Choroid plexus epithelial cell (primary cell): ENCODE data around the gene ZCCHC9.
A peak's percentile ranks its signal among the peaks of the same experiment; 100 is the strongest.

Experiments used
- DNase-seq: peaks from one replicate; pipeline ENCODE4 v3.0.0-alpha.2; 2010; ENCODE audit warnings: low read depth
- H3K4me3 ChIP-seq: 2 replicates; pipeline ENCODE4 v1.5.1; 2011; ENCODE audit warnings: low read depth, mild to moderate bottlenecking, control low read depth, low read length, moderate library complexity
- TF ChIP-seq, protein P1 (sequence below): conservative IDR thresholded peaks from 2 replicates; pipeline ENCODE4 v1.5.1; 2011; ENCODE audit warnings: low read depth, mild to moderate bottlenecking, control low read depth, inconsistent platforms, low read length, moderate library complexity

Gene ZCCHC9

DNA sequence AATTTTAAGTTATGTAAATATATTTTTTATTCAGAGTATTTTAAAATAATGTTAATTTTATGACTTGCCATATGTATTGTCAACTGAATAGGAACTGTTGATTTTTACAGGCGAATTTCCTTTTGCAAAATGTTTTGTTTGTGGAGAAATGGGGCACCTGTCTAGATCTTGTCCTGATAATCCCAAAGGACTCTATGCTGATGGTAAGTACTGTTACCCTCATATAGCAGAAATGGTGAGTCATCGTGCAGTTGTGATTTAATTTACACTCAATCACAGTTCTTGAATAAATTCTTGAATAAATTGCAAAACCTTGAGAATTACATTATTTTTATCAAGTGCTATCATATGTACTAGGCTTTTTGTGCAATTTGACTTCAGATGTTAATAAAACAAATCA is 7.4 kb downstream of the ZCCHC9 start:
- TF ChIP-seq, protein P1, sequence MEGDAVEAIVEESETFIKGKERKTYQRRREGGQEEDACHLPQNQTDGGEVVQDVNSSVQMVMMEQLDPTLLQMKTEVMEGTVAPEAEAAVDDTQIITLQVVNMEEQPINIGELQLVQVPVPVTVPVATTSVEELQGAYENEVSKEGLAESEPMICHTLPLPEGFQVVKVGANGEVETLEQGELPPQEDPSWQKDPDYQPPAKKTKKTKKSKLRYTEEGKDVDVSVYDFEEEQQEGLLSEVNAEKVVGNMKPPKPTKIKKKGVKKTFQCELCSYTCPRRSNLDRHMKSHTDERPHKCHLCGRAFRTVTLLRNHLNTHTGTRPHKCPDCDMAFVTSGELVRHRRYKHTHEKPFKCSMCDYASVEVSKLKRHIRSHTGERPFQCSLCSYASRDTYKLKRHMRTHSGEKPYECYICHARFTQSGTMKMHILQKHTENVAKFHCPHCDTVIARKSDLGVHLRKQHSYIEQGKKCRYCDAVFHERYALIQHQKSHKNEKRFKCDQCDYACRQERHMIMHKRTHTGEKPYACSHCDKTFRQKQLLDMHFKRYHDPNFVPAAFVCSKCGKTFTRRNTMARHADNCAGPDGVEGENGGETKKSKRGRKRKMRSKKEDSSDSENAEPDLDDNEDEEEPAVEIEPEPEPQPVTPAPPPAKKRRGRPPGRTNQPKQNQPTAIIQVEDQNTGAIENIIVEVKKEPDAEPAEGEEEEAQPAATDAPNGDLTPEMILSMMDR = no peak
- no peak for DNase-seq
- H3K4me3 ChIP-seq = no peak overlapping the region

DNA sequence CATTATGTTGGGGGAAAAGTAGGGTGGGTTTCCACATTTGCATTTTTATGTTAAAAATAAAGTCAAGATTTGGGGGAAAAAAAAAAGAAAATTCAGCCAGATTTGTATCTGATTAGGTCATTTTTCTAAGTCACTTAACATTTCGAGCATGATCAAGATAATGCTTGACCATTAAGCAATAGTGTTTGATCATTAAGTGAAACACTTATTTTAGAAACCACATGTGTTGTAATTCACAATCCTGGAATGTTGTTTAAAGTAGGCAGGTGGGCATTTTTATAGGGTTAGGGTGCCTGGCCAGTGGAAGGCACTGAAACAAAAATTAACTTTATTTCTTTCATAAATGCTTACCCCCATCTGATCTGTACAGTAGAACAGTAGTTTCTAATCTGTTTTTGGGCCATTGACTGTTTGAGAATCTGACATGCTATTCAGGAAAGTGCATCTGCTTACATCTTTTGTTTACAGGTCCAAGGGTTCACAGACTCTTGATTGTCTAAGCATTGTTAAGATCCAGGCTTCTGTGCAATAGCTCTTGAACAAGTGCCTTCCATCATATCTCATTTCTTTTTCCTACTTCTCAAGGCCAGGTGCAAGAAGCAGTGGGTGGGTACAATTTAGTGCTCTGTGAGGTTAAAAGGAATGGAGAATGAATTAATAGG is 9.1 kb downstream of the ZCCHC9 start:
- TF ChIP-seq, protein P1 = no peak
- no peak overlapping the region for H3K4me3 ChIP-seq
- no peak for DNase-seq

DNA sequence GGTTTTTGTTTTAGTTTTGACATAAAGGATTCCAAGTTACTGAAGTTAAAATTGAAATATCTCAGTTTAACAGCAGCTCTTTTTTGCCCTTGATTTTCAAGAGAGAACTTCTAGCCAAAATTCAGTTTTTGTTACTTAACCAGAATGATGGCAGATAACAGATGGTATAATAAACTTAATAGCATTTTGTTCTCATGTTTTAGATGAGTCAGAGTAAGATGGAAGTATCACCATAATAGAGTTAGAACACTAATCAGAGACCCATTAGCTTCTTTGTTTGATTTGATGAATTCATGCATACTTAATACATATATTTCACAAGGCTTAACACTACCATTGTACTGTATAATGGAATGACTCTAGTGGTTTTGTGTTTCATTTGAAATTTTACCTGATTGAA is 11.9 kb downstream of the ZCCHC9 start:
- no peak for DNase-seq
- TF ChIP-seq, protein P1 = no peak
- no peak overlapping the region for H3K4me3 ChIP-seq

DNA sequence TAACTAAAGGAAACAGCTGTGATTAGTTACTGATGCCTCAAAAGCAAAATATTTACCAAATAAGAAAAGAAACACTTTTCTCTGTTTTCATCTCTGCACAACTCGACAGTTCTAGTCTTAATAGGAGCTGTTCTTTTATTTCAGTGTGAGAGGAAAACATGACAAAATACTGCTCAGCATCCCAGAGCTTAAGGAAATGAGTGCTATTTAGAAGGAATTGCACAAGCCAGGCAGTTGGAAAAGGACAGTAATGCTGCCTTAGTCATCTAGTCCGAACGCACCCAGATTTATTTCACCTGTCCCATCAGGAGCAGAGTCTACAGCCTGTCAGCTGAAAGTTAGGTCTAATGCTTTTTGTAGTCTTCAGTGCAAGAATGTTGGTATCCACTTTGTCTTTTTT is 12.3 kb downstream of the ZCCHC9 start:
- TF ChIP-seq, protein P1 = no peak
- DNase-seq = no peak
- H3K4me3 ChIP-seq = no peak overlapping the region

DNA sequence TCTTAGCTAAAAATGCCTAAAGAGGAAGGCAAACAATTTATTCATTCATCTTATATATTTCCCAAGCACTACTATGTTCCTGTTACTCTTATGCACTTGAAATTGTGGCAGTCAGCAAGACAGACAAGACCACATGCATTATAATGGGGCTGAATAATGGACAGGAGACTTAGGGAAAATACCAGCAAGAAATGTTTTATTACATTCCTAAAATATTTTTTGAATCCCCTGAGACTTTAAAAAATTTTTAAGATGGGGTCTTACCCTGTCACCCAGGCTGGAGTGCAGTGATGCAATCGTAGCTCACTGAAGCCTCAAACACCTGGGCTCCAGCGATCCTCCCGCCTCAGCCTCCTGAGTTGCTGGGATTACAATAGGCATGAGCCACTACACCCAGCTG is 13.2 kb downstream of the ZCCHC9 start:
- DNase-seq = no peak
- TF ChIP-seq, protein P1 = no peak
- H3K4me3 ChIP-seq = no peak overlapping the region

DNA sequence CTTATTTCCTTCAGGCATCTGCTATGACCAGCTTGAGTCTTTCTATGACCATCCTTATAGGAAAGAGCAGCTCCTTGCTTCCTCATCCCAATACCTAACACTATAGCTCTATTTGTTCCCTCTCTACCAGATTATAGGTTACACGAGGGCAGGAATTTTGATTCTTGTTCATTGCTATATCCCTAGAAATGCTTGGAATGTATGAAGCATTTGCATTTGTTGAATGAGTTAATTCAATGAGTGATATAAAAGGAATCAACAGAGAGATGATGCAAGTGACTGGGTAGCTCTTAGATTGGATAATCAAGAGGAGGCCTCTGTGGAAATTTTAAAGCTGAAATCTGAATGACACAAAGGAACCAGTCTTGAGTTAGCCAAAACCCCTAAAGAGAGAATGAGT is 13.9 kb downstream of the ZCCHC9 start:
- H3K4me3 ChIP-seq = no peak overlapping the region
- TF ChIP-seq, protein P1 = no peak
- DNase-seq = peak; percentile 42

DNA sequence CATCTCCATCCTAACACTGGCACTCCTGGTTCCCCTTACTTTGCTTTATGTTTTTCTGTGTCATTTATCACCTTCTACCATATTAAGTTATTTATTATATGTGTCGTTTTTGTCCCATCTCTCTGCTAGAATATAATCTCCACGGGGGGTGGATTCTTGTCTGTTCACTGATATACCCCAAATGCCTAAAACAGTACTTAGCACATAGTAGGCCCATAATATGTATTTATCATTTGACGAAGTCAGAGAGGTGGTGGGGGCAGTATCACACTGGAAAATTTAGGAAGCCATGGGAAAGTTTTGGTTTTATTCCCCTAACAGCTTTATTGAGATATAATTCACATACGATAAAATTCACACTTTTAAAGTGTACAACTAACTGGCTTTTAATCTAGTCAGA is 14.4 kb downstream of the ZCCHC9 start:
- no peak for DNase-seq
- TF ChIP-seq, protein P1 = no peak
- no peak overlapping the region for H3K4me3 ChIP-seq
